Activated CD4-positive, alpha-beta T cell treated with anti-CD3 and anti-CD28 coated beads, Interleukin-2, amount 10 ng/mL, durations not matched to agents 24 days and 14 days (primary cell): Measurements from ENCODE around the gene METTL25B. TPM values are rescaled to one million over a fixed set of nuclear protein-coding genes. Genes with fewer than 3 reads are reported as not detected.

Experiments
- DNase-seq: peaks from one replicate; pipeline ENCODE4 v3.0.0; 2022
- H3K27ac Mint-ChIP-seq: one replicate; pipeline ENCODE4 v1.8.0; 2022; ENCODE audit warnings: mild to moderate bottlenecking, mixed read lengths
- H3K27me3 Mint-ChIP-seq: one replicate; pipeline ENCODE4 v1.8.0; 2022; ENCODE audit warnings: mixed read lengths
- H3K36me3 Mint-ChIP-seq: one replicate; pipeline ENCODE4 v1.8.0; 2022; ENCODE audit warnings: low read depth, mild to moderate bottlenecking, mixed read lengths
- H3K4me1 Mint-ChIP-seq: one replicate; pipeline ENCODE4 v1.8.0; 2021; ENCODE audit warnings: mixed read lengths
- H3K4me3 Mint-ChIP-seq: one replicate; pipeline ENCODE4 v1.8.0; 2022; ENCODE audit warnings: mild to moderate bottlenecking, moderate library complexity, mixed read lengths
- H3K9me3 Mint-ChIP-seq: one replicate; pipeline ENCODE4 v1.8.0; 2021; ENCODE audit warnings: mixed read lengths
- intact Hi-C: fragments of 100-400 bp; cut with micrococcal nuclease; formaldehyde crosslinking; loops from one replicate; pipeline ENCODE4 v1.15.1; 2023
- total RNA-seq: library from RNA; stranded (reverse); gene quantifications from 2 replicates; pipeline ENCODE4 v1.2.3, GENCODE V29; 2022

The METTL25B gene
- total RNA-seq, 1 donor from 2014 or later = 40.5 TPM

- no peak overlapping the region for H3K27ac Mint-ChIP-seq
- no peak overlapping the region for H3K4me3 Mint-ChIP-seq
- peaks cover 34% of the 10 kb centered on the region for H3K36me3 Mint-ChIP-seq
- peak; percentile 95 for DNase-seq
- H3K9me3 Mint-ChIP-seq = no peaks in the 10 kb centered on the region
- intact Hi-C loops = loop anchor here (1.0 to 10.0 kb wide), 5 partner anchors 19 to 671 kb away; partner anchors contain the start of genes LAMTOR2, NTRK1 and UBQLN4
- peaks cover 38% of the 10 kb centered on the region for H3K4me1 Mint-ChIP-seq
- H3K27me3 Mint-ChIP-seq = no peaks in the 10 kb centered on the region
Observed at GRCh38 chr1:156725683-156726280, 2.5 kb upstream of the METTL25B start.

DNA sequence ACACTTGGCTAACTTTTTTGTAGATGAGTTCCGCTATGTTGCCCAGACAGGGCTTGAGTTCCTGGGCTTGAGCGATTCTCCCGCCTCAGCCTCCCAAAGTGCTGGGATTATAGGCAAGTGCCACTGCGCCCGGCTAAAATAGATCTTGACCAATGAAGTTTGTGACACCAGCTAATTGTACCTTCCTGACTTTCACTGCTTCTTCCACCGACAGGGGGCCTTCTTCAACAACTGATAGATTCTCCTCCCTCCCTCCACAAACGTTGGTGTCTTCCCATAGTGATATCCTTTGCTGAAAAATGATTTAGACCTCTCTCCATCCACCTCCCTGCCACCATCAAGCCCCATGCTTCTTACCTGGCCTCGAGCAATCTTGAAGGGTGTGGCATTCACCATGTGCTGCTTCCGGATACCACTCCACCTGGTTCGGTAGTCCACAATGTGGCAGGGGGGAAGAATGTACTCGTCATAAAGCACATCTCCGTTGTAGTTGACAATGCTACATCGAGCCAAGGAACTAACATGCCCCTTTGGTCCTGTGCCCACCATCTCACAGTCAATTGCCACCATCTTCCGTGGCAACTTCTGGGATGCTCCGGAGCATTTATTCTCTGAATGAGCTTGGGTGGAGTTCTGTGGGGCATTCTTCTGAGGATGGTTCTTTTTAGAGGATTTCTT lies 1.6 kb upstream of the METTL25B start:
- H3K36me3 Mint-ChIP-seq = peaks cover 26% of the 10 kb centered on the region
- DNase-seq = peak; percentile 89
- peaks cover 34% of the 10 kb centered on the region for H3K4me1 Mint-ChIP-seq
- intact Hi-C loops = loop anchor here (1.0 to 10.0 kb wide), 4 partner anchors 37 to 672 kb away; partner anchors contain the start of genes LAMTOR2, NTRK1 and UBQLN4
- H3K27me3 Mint-ChIP-seq = no peaks in the 10 kb centered on the region
- no peak overlapping the region for H3K27ac Mint-ChIP-seq
- H3K4me3 Mint-ChIP-seq = no peak overlapping the region
- no peaks in the 10 kb centered on the region for H3K9me3 Mint-ChIP-seq

GRCh38 chr1:156727492-156727891 lies 777 bp upstream of the METTL25B start:
- Mint-ChIP-seq H3K27ac (no peak overlapping the region), H3K4me1 (peaks cover 34% of the 10 kb centered on the region), H3K36me3 (peaks cover 25% of the 10 kb centered on the region), H3K4me3 (no peak overlapping the region), H3K9me3 (no peaks in the 10 kb centered on the region), H3K27me3 (no peaks in the 10 kb centered on the region)
- DNase-seq = no peak
- intact Hi-C loops = loop anchor here (10.0 kb wide), 1 partner anchor 673 kb away; the partner anchor contains the start of genes LAMTOR2 and UBQLN4

DNA sequence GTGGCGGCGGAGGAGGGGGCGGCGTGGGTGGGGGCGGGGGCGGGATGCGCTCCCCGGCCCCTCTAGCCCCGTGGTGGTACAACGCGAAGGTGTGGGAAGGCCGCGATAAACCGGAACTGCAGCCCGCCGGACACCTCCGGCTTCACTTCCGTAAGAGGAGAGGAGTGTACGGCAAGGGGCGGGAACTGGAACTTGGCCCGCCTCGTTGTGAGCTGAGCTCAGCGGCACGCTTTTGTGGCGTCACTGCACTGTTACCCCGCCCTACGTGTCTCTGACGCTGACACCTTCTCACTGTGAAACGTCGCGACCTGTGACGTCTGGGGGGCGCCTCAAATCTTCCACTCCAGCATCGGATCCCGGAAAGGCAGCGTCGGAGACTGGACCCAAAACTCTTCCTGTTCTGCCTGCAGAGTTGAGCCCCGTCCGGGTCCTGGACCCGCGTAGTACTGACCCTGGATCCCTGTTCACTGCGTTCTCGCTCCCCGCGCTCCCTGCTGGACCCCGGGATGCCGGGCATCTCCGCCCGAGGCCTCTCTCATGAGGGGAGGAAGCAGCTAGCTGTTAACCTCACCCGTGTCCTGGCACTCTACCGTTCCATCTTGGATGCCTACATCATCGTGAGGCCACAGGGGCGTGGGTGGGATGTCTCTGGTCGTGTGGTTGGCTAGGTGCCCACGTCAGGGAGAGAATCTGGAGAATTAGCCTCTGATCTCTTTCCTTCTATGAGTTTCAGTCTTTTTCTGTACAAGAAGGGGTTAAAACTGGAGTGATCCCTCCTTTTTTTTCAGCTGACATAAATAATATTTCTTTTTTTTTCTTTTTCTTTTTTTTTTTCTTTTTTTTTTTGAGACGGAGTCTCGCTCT lies 562 bp downstream of the METTL25B start, which contains the start of gene ISG20L2:
TSS of gene ISG20L2 (minus strand) at position 168 of the 864 bp plus-strand sequence. CDS start 1,114 bp downstream, outside the sequence.
- peaks cover 28% of the 10 kb centered on the region for H3K4me1 Mint-ChIP-seq
- no peaks in the 10 kb centered on the region for H3K9me3 Mint-ChIP-seq
- DNase-seq = peak; percentile 99
- H3K36me3 Mint-ChIP-seq = peaks cover 23% of the 10 kb centered on the region
- H3K27ac Mint-ChIP-seq = no peak within 1 kb of the TSS
- intact Hi-C loops = loop anchor here (1.0 to 10.0 kb wide), 8 partner anchors 12 to 674 kb away; partner anchors contain the start of genes CRABP2, HDGF, LAMTOR2 and MRPL24
- H3K4me3 Mint-ChIP-seq = no peak within 1 kb of the TSS
- H3K27me3 Mint-ChIP-seq = no peaks in the 10 kb centered on the region

- H3K27ac Mint-ChIP-seq = no peak overlapping the region
- no peaks in the 10 kb centered on the region for H3K9me3 Mint-ChIP-seq
- H3K4me1 Mint-ChIP-seq = peaks cover 7% of the 10 kb centered on the region
- intact Hi-C loops = no loop called here
- H3K4me3 Mint-ChIP-seq = no peak overlapping the region
- DNase-seq = no peak
- peaks cover 34% of the 10 kb centered on the region for H3K36me3 Mint-ChIP-seq
- H3K27me3 Mint-ChIP-seq = no peaks in the 10 kb centered on the region
Observed at GRCh38 chr1:156733989-156734584, 5.8 kb downstream of the METTL25B start.

GRCh38 chr1:156738407-156738806 lies 10.1 kb downstream of the METTL25B start:
- Mint-ChIP-seq H3K4me1 (peaks cover 15% of the 10 kb centered on the region), H3K27ac (no peak overlapping the region), H3K27me3 (no peaks in the 10 kb centered on the region), H3K36me3 (peaks cover 48% of the 10 kb centered on the region), H3K9me3 (no peaks in the 10 kb centered on the region), H3K4me3 (no peak overlapping the region)
- no peak for DNase-seq
- intact Hi-C loops = no loop called here

DNA sequence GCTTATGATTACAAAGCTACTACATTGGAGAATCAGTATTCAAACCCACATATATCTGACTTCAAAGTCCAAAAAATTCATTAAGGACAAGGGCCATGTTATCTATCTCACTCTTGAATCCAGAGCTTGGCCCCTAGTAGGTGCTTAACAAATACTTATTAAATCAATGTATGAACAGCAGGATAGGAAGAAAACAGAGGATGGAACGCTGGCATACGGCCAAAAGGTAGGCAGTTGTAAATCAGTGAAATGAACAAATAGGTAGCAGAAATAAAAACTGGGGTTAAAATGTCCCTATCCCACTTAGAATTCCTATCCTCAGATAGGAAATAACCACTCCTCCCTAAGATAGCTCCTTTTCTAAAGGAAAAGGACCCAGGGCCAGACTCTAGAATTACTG lies 10.6 kb downstream of the METTL25B start:
- H3K9me3 Mint-ChIP-seq = no peaks in the 10 kb centered on the region
- peaks cover 53% of the 10 kb centered on the region for H3K36me3 Mint-ChIP-seq
- intact Hi-C loops = no loop called here
- peak overlapping the region; percentile 16 for H3K27ac Mint-ChIP-seq
- DNase-seq = no peak
- H3K27me3 Mint-ChIP-seq = no peaks in the 10 kb centered on the region
- peaks cover 15% of the 10 kb centered on the region for H3K4me1 Mint-ChIP-seq
- H3K4me3 Mint-ChIP-seq = peak overlapping the region; percentile 61

DNA sequence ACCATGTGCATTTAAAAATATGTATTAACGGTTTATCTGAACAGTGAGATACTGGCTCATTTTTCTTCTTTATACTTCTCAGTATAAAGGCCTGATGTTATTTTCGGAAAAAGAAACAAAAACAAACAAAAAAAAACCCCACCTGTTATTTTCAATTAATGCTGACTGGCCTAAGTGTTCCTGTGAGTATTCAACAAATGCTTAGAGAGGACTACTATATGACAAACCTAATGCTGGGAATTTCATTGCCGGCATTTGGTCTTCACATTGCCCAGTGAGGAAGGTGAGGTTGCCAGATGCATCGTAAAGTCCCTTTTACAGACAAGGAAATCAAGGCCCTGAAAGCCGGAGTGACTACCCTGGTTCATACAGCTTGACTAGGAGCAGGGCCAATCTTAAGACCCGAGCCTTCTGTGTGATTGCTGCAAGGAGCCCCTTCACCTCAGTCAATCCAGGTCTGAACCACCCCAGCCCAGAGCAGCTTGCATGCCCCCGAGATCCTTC lies 12.0 kb downstream of the METTL25B start:
- intact Hi-C loops = loop anchor here (5.0 kb wide), 1 partner anchor 77 kb away; the partner anchor contains the start of gene SH2D2A
- H3K36me3 Mint-ChIP-seq = peaks cover 62% of the 10 kb centered on the region
- H3K27ac Mint-ChIP-seq = peak overlapping the region; percentile 96
- peak overlapping the region; percentile 98 for H3K4me3 Mint-ChIP-seq
- DNase-seq = no peak
- no peaks in the 10 kb centered on the region for H3K27me3 Mint-ChIP-seq
- H3K9me3 Mint-ChIP-seq = no peaks in the 10 kb centered on the region
- H3K4me1 Mint-ChIP-seq = peaks cover 20% of the 10 kb centered on the region

DNA sequence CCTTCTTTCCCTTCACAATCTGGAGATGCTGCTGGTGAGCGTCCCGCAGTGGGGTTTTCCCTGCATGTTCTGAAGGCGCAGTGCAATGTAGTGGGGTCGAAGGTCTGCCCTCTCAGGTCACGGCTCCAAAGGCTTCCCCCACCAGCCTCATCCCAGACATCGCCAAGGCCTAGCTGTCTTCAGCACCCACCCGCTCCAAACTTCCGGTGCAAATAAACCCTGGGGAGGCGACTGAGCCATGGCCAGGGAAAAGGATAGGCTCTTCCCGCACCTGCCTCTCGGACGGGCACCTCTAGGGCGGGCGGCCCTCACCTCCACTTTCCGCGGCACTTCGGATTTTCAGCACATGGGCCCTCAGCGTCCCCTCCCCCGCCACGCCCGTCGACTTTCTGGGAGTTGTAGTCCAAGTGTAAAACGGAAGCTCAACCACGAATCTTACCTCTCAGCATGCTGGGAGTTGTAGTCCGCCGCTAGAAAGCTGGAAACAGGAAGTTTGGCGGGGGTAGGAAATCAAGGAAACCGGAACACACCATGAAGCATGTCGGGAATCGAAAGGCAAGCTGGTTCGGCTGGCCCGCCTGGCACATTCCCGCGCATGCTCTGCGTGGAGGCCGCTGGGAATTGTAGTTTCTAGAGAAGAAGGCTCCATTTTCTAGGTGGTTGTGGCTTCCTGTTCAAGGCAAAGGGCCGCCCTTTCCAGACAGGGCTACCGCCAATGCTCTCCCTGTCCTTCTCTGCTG lies 12.6 kb downstream of the METTL25B start, which contains the start of gene MRPL24:
TSS of gene MRPL24 (minus strand) at position 348 of the 740 bp plus-strand sequence. CDS start 2,384 bp downstream, outside the sequence.
- Mint-ChIP-seq H3K4me1 (peaks cover 24% of the 10 kb centered on the region), H3K4me3 (peak within 1 kb of the TSS; percentile 98), H3K27ac (peak within 1 kb of the TSS; percentile 96), H3K36me3 (peaks cover 66% of the 10 kb centered on the region), H3K9me3 (no peaks in the 10 kb centered on the region), H3K27me3 (no peaks in the 10 kb centered on the region)
- intact Hi-C loops = loop anchor here (1.0 to 5.0 kb wide), 4 partner anchors 10 to 76 kb away; partner anchors contain the start of genes HDGF, ISG20L2, METTL25B and PRCC
- peak; percentile 99 for DNase-seq

- peak overlapping the region; percentile 98 for H3K4me3 Mint-ChIP-seq
- H3K4me1 Mint-ChIP-seq = peaks cover 28% of the 10 kb centered on the region
- peaks cover 65% of the 10 kb centered on the region for H3K36me3 Mint-ChIP-seq
- DNase-seq = no peak
- H3K27me3 Mint-ChIP-seq = no peaks in the 10 kb centered on the region
- intact Hi-C loops = loop anchor here (1.0 to 5.0 kb wide), 4 partner anchors 10 to 76 kb away; partner anchors contain the start of genes HDGF, ISG20L2, METTL25B and PRCC
- H3K9me3 Mint-ChIP-seq = no peaks in the 10 kb centered on the region
- peak overlapping the region; percentile 96 for H3K27ac Mint-ChIP-seq
Observed at GRCh38 chr1:156741481-156741983, 13.3 kb downstream of the METTL25B start.

DNA sequence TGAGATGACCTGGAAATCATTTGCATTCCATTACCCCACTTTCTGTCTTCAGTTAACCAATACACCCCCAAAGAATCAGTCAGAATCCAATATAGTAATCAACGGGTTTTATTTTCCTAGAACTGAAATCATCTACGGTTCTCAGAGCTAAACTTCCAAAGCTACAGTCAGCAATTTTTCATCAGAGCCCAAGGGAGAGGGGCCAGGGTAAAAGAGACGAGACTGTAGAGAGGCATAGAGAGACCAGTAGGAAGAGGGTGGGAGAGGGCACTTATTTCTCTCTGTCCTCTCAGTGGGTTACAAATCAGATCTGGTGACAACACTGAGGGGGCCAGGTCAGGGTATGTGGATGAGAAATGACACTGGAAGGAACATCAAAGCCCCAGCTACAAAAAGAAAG lies 13.7 kb downstream of the METTL25B start:
- Mint-ChIP-seq H3K9me3 (no peaks in the 10 kb centered on the region), H3K4me3 (peak overlapping the region; percentile 98), H3K27ac (peak overlapping the region; percentile 96), H3K36me3 (peaks cover 66% of the 10 kb centered on the region), H3K4me1 (peaks cover 29% of the 10 kb centered on the region), H3K27me3 (no peaks in the 10 kb centered on the region)
- intact Hi-C loops = loop anchor here (5.0 kb wide), 1 partner anchor 75 kb away; the partner anchor contains the start of gene SH2D2A
- DNase-seq = peak; percentile 60

GRCh38 chr1:156742801-156743200 lies 14.5 kb downstream of the METTL25B start:
- H3K36me3 Mint-ChIP-seq = peaks cover 67% of the 10 kb centered on the region

More at GRCh38 chr1:156742801-156743200, 14.5 kb downstream of the METTL25B start:
- H3K27ac Mint-ChIP-seq = peak overlapping the region; percentile 48
- intact Hi-C loops = loop anchor here (5.0 kb wide), 1 partner anchor 74 kb away; the partner anchor contains the start of gene SH2D2A
- DNase-seq = no peak
- no peaks in the 10 kb centered on the region for H3K9me3 Mint-ChIP-seq
- H3K27me3 Mint-ChIP-seq = no peaks in the 10 kb centered on the region
- H3K4me1 Mint-ChIP-seq = peaks cover 34% of the 10 kb centered on the region
- no peak overlapping the region for H3K4me3 Mint-ChIP-seq
